HG02884 (cell line): ENCODE results near the gene SPOCK1.

ENCODE experiments used
- ATAC-seq: cut with Tn5 transposase; IDR thresholded peaks from one replicate; pipeline ENCODE4 v1.9.1; 2021; ENCODE audit warnings: mild to moderate bottlenecking, moderate library complexity; ENCODE audit not compliant: unreplicated experiment

The SPOCK1 gene

GRCh38 chr5:137496919-137497318, 2.2 kb downstream of the SPOCK1 start:
- ATAC-seq, result no peak

- no peak for ATAC-seq
Measured at GRCh38 chr5:137492331-137492730, 6.8 kb downstream of the SPOCK1 start.

GRCh38 chr5:137491121-137491520, 8.0 kb downstream of the SPOCK1 start:
- ATAC-seq, result no peak

GRCh38 chr5:137490591-137490990, 8.5 kb downstream of the SPOCK1 start:
- ATAC-seq, result no peak

- no peak for ATAC-seq
Measured at GRCh38 chr5:137488974-137489373, 10.2 kb downstream of the SPOCK1 start.

GRCh38 chr5:137488516-137488915, 10.6 kb downstream of the SPOCK1 start:
- ATAC-seq, result no peak

GRCh38 chr5:137487600-137487999, 11.5 kb downstream of the SPOCK1 start:
- ATAC-seq, result no peak

- no peak for ATAC-seq
Measured at GRCh38 chr5:137486707-137487106, 12.4 kb downstream of the SPOCK1 start.

GRCh38 chr5:137481596-137481995, 17.5 kb downstream of the SPOCK1 start:
- ATAC-seq, result no peak

GRCh38 chr5:137478043-137478442, 21.1 kb downstream of the SPOCK1 start:
- no peak for ATAC-seq

GRCh38 chr5:137470921-137471220, 28.3 kb downstream of the SPOCK1 start:
- ATAC-seq, result no peak

GRCh38 chr5:137470111-137470920, 28.8 kb downstream of the SPOCK1 start:
- no peak for ATAC-seq

GRCh38 chr5:137466889-137467288, 32.2 kb downstream of the SPOCK1 start:
- ATAC-seq, result no peak

- ATAC-seq, result no peak
Measured at GRCh38 chr5:137465930-137466329, 33.2 kb downstream of the SPOCK1 start.

- no peak for ATAC-seq
Measured at GRCh38 chr5:137462816-137463520, 36.2 kb downstream of the SPOCK1 start.

- ATAC-seq, result no peak
Measured at GRCh38 chr5:137462265-137462590, 36.9 kb downstream of the SPOCK1 start.

- ATAC-seq, result no peak
Measured at GRCh38 chr5:137461391-137462264, 37.5 kb downstream of the SPOCK1 start.

GRCh38 chr5:137454671-137455070, 44.5 kb downstream of the SPOCK1 start:
- ATAC-seq, result no peak

- no peak for ATAC-seq
Measured at GRCh38 chr5:137453483-137454080, 45.5 kb downstream of the SPOCK1 start.

- ATAC-seq, result no peak
Measured at GRCh38 chr5:137450759-137451158, 48.4 kb downstream of the SPOCK1 start.

- ATAC-seq, result no peak
Measured at GRCh38 chr5:137448868-137449267, 50.3 kb downstream of the SPOCK1 start.
